ENCODE measurements around the gene PLCB2. TPM values are rescaled to one million over a fixed set of nuclear protein-coding genes. Genes with fewer than 3 reads are reported as not detected.

Gene PLCB2
- total and polyA plus RNA-seq, 2 donors (not counting 1 experiment from before 2014, with no cell fraction given), result 166 to 312 TPM

- H3K27ac Mint-ChIP-seq, result no peak overlapping the region
- no peaks in the 10 kb centered on the region for H3K4me1 Mint-ChIP-seq
- Histone ChIP-seq H3K9me3 (ENCODE audit: control extremely low read depth in 1 of 3, control insufficient read depth in 2 of 3, insufficient read depth in 1 of 3, low read length in 2 of 3) (no peaks in the 10 kb centered on the region), H3K4me3 (ENCODE audit: control extremely low read depth in 1 of 5, extremely low read depth in 1 of 5, insufficient read depth in 1 of 5, low read depth in 2 of 5, low read length in 4 of 5) (no peak overlapping the region), H3K79me2 (ENCODE audit: control insufficient read depth, insufficient read depth, low read length) (no peaks in the 10 kb centered on the region), H3K4me1 (ENCODE audit: control insufficient read depth in 2 of 2, insufficient read depth in 2 of 2, low read length in 2 of 2) (no peaks in the 10 kb centered on the region), H4K20me1 (ENCODE audit: control insufficient read depth, insufficient read depth, low read length, poor library complexity, severe bottlenecking) (no peaks in the 10 kb centered on the region), H2AFZ (ENCODE audit: insufficient read depth, low read depth, low read length, poor library complexity, severe bottlenecking) (no peak overlapping the region), H3K27me3 (replicated peaks in 1 of 4; ENCODE audit: control extremely low read depth in 1 of 4, control insufficient read depth in 3 of 4, insufficient read depth in 4 of 4, low read length in 3 of 4) (no peaks in the 10 kb centered on the region), H3K27ac (ENCODE audit: low read length in 2 of 2) (no peak overlapping the region), H3K9ac (ENCODE audit: low read length) (no peak overlapping the region), H3K4me2 (replicated peaks; ENCODE audit: low read depth, low read length, poor library complexity, severe bottlenecking) (no peak overlapping the region), H3K36me3 (replicated peaks in 1 of 2; ENCODE audit: control extremely low read depth in 1 of 2, control insufficient read depth in 1 of 2, extremely low read depth in 1 of 2, insufficient read depth in 2 of 2, low read length in 1 of 2) (no peaks in the 10 kb centered on the region)
- H3K4me3 Mint-ChIP-seq, result no peak overlapping the region
- POLR2A ChIA-PET, result no interaction called here
- no peaks in the 10 kb centered on the region for H3K27me3 Mint-ChIP-seq
- H3K9me3 Mint-ChIP-seq (ENCODE audit: insufficient read depth), result no peaks in the 10 kb centered on the region
- 91% methylated on average over 10 of the region's 12 CpGs for WGBS (ENCODE audit: insufficient coverage)
- TF ChIP-seq EZH2 (IDR thresholded peaks at IDR 0.05; ENCODE audit: borderline replicate concordance, insufficient read depth, low read depth, low read length, poor library complexity, severe bottlenecking), result no peak
- TF ChIP-seq CTCF (IDR thresholded peaks at IDR 0.05), result no peak
- DNase-seq (no peak), ATAC-seq (ENCODE audit: low read depth) (no peak)
- intact Hi-C loops (cut with micrococcal nuclease), result no loop called here
- CTCF ChIA-PET, result interaction anchor here (0.8 to 5.4 kb wide), 5 partner anchors 10 to 74 kb away, joined by 3 to 31 read pairs (median 6); no protein-coding TSS in a partner anchor
Observed at GRCh38 chr15:40263024-40263754, 44.5 kb downstream of the PLCB2 start.

GRCh38 chr15:40259021-40259420 lies 48.7 kb downstream of the PLCB2 start:
- H3K27me3 ChIP-seq (replicated peaks in 1 of 4; ENCODE audit: control extremely low read depth in 1 of 4, control insufficient read depth in 3 of 4, insufficient read depth in 4 of 4, low read length in 3 of 4), result peaks cover 0 to 2% (median 0%) of the 10 kb centered on the region in 4 experiments
- H3K79me2 ChIP-seq (ENCODE audit: control insufficient read depth, insufficient read depth, low read length), result no peaks in the 10 kb centered on the region
- H3K27ac Mint-ChIP-seq, result no peak overlapping the region
- no peaks in the 10 kb centered on the region for H3K9me3 Mint-ChIP-seq (ENCODE audit: insufficient read depth)
- H3K4me3 ChIP-seq (ENCODE audit: control extremely low read depth in 1 of 5, extremely low read depth in 1 of 5, insufficient read depth in 1 of 5, low read depth in 2 of 5, low read length in 4 of 5), result no peak overlapping the region
- H3K27ac ChIP-seq (ENCODE audit: low read length in 2 of 2), result no peak overlapping the region
- H3K4me2 ChIP-seq (replicated peaks; ENCODE audit: low read depth, low read length, poor library complexity, severe bottlenecking), result no peak overlapping the region
- no peaks in the 10 kb centered on the region for H3K4me1 ChIP-seq (ENCODE audit: control insufficient read depth in 2 of 2, insufficient read depth in 2 of 2, low read length in 2 of 2)
- H3K4me3 Mint-ChIP-seq, result no peak overlapping the region
- ChIA-PET POLR2A (no interaction called here), CTCF (interaction anchor here (1.7 kb wide), 1 partner anchor 15 kb away, joined by 5 read pairs; no protein-coding TSS in a partner anchor)
- H4K20me1 ChIP-seq (ENCODE audit: control insufficient read depth, insufficient read depth, low read length, poor library complexity, severe bottlenecking), result no peaks in the 10 kb centered on the region
- peaks cover 8% of the 10 kb centered on the region for H3K27me3 Mint-ChIP-seq
- H2AFZ ChIP-seq (ENCODE audit: insufficient read depth, low read depth, low read length, poor library complexity, severe bottlenecking), result no peak overlapping the region
- intact Hi-C loops (cut with micrococcal nuclease), result no loop called here
- ATAC-seq (ENCODE audit: low read depth) (no peak), DNase-seq (no peak)
- TF ChIP-seq EZH2 (IDR thresholded peaks at IDR 0.05; ENCODE audit: borderline replicate concordance, insufficient read depth, low read depth, low read length, poor library complexity, severe bottlenecking) (no peak), CTCF (IDR thresholded peaks at IDR 0.05) (no peak)
- no peaks in the 10 kb centered on the region for H3K36me3 ChIP-seq (replicated peaks in 1 of 2; ENCODE audit: control extremely low read depth in 1 of 2, control insufficient read depth in 1 of 2, extremely low read depth in 1 of 2, insufficient read depth in 2 of 2, low read length in 1 of 2)
- WGBS (ENCODE audit: insufficient coverage), result 76% methylated on average over 6 of the region's 7 CpGs
- no peak overlapping the region for H3K9ac ChIP-seq (ENCODE audit: low read length)
- H3K9me3 ChIP-seq (ENCODE audit: control extremely low read depth in 1 of 3, control insufficient read depth in 2 of 3, insufficient read depth in 1 of 3, low read length in 2 of 3), result no peaks in the 10 kb centered on the region
- peaks cover under 1% of the 10 kb centered on the region for H3K4me1 Mint-ChIP-seq
